ENCODE data around the gene C3orf49.

C3orf49 gene

GRCh38 chr3:63814237-63814636, 4.9 kb upstream of the C3orf49 start:
- Histone ChIP-seq H2AK5ac (ENCODE audit: low read length) (no peak overlapping the region), H3K9ac (ENCODE audit: low read length) (no peak overlapping the region), H3K36me3 (ENCODE audit: control insufficient read depth, insufficient read depth, low read length) (no peaks in the 10 kb centered on the region), H3K4me1 (ENCODE audit: control insufficient read depth, low read depth, low read length) (peaks cover 3% of the 10 kb centered on the region), H3K27me3 (ENCODE audit: insufficient read depth, low read length, poor library complexity) (no peaks in the 10 kb centered on the region), H4K5ac (ENCODE audit: low read length) (no peak overlapping the region), H3K4ac (ENCODE audit: low read depth, low read length) (no peak overlapping the region), H3K4me3 (ENCODE audit: low read length) (no peak overlapping the region), H2BK15ac (replicated peaks; ENCODE audit: low read depth) (no peak overlapping the region), H3K27ac (ENCODE audit: low read depth, low read length) (no peak overlapping the region), H3K79me1 (ENCODE audit: low read length) (no peaks in the 10 kb centered on the region), H3K23ac (ENCODE audit: low read length) (no peak overlapping the region), H3K4me2 (ENCODE audit: low read length) (no peak overlapping the region), H2BK120ac (ENCODE audit: low read depth, low read length) (no peak overlapping the region), H3K56ac (ENCODE audit: low read length) (no peak overlapping the region), H3K79me2 (ENCODE audit: control insufficient read depth, insufficient read depth, low read length) (no peaks in the 10 kb centered on the region), H3K18ac (ENCODE audit: low read length) (no peak overlapping the region), H4K8ac (ENCODE audit: low read depth, low read length) (no peak overlapping the region), H2BK5ac (ENCODE audit: low read length) (no peak overlapping the region)
- DNase-seq = peak; percentile 91
- WGBS (ENCODE audit: extremely low coverage, insufficient coverage, low lambda C conversion rate) = no CpG with 5 or more reads among the region's 3 CpGs

DNA sequence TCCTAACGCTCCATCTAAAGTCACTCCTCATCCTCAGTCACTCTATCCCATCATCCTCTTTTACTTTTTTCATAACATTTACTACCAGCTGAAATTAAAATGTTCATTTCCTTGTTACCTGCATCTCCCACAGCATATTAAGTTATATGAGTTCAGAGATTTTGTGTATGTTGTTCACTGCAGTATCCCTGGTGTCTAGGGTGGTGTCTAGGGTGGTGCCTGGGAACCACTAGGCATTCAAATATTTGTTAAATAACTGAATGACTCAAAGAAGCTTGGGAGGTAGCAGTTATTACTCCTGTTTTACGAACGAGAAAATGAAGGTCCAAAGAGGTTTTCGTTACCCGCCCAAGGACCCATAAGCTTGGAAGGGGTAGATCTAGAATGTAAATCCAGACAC, 1.9 kb upstream of the C3orf49 start:
- Histone ChIP-seq H2AK5ac (ENCODE audit: low read length) (no peak overlapping the region), H3K9ac (ENCODE audit: low read length) (no peak overlapping the region), H3K27me3 (ENCODE audit: insufficient read depth, low read length, poor library complexity) (no peaks in the 10 kb centered on the region), H3K23ac (ENCODE audit: low read length) (no peak overlapping the region), H3K4me3 (ENCODE audit: low read length) (no peak overlapping the region), H2BK120ac (ENCODE audit: low read depth, low read length) (no peak overlapping the region), H2BK5ac (ENCODE audit: low read length) (no peak overlapping the region), H3K56ac (ENCODE audit: low read length) (no peak overlapping the region), H3K18ac (ENCODE audit: low read length) (no peak overlapping the region), H3K4ac (ENCODE audit: low read depth, low read length) (no peak overlapping the region), H3K4me1 (ENCODE audit: control insufficient read depth, low read depth, low read length) (peaks cover 3% of the 10 kb centered on the region), H4K8ac (ENCODE audit: low read depth, low read length) (no peak overlapping the region), H3K36me3 (ENCODE audit: control insufficient read depth, insufficient read depth, low read length) (no peaks in the 10 kb centered on the region), H2BK15ac (replicated peaks; ENCODE audit: low read depth) (no peak overlapping the region), H3K79me1 (ENCODE audit: low read length) (no peaks in the 10 kb centered on the region), H3K79me2 (ENCODE audit: control insufficient read depth, insufficient read depth, low read length) (no peaks in the 10 kb centered on the region), H4K5ac (ENCODE audit: low read length) (no peak overlapping the region), H3K4me2 (ENCODE audit: low read length) (no peak overlapping the region), H3K27ac (ENCODE audit: low read depth, low read length) (no peak overlapping the region)
- no peak for DNase-seq
- no CpG with 5 or more reads among the region's 5 CpGs for WGBS (ENCODE audit: extremely low coverage, insufficient coverage, low lambda C conversion rate)

DNA sequence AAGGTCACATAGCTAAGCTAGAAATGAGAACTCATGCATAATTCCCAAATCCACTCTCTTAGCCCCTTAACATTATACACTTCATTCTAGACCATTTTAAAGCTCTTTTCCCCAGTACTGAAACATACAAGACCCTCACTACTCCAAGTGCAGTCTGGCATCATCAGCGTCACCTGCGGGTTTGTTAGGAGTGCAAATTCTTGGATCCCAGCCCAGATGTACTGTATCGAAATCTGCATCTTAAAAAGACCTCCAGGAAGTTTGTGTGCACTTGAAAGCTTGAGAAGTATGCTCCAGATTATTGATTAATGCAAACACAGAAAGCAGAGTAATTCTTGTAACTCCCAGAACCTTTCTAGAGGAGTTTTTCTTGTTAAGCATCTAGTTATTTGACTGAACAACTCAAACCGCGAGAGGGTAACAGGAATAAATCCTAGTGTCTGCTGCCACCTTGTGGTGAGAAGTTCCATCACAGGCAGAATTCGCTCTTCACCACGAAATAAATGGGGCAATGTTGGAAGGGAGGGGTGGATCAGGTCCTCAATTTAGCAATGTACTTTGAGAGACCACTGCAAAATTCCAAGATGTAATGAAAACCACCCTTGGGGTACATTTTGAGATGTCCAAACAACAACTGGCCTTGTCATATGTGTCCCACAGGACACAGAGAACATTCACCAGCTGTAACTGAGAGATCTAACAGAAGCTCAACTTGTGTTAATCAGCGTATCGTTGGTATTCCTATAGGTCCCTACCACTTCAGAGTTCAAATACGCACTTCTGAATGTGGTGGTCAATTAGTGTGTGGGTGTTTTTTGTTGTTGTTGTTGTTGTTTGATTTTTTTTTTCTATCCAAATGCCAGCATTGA, 583 bp upstream of the C3orf49 start:
- no peak overlapping the region for H3K9ac ChIP-seq (ENCODE audit: low read length)
- no peak overlapping the region for H3K18ac ChIP-seq (ENCODE audit: low read length)
- H2BK5ac ChIP-seq (ENCODE audit: low read length) = no peak overlapping the region
- no peak overlapping the region for H3K56ac ChIP-seq (ENCODE audit: low read length)
- no CpG with 5 or more reads among the region's 10 CpGs for WGBS (ENCODE audit: extremely low coverage, insufficient coverage, low lambda C conversion rate)
- no peaks in the 10 kb centered on the region for H3K36me3 ChIP-seq (ENCODE audit: control insufficient read depth, insufficient read depth, low read length)
- no peak overlapping the region for H3K27ac ChIP-seq (ENCODE audit: low read depth, low read length)
- no peak overlapping the region for H3K4me2 ChIP-seq (ENCODE audit: low read length)
- H2BK120ac ChIP-seq (ENCODE audit: low read depth, low read length) = no peak overlapping the region
- H3K79me2 ChIP-seq (ENCODE audit: control insufficient read depth, insufficient read depth, low read length) = no peaks in the 10 kb centered on the region
- H4K8ac ChIP-seq (ENCODE audit: low read depth, low read length) = no peak overlapping the region
- no peak overlapping the region for H3K23ac ChIP-seq (ENCODE audit: low read length)
- H4K5ac ChIP-seq (ENCODE audit: low read length) = no peak overlapping the region
- H3K4ac ChIP-seq (ENCODE audit: low read depth, low read length) = no peak overlapping the region
- DNase-seq = peak; percentile 63
- no peaks in the 10 kb centered on the region for H3K27me3 ChIP-seq (ENCODE audit: insufficient read depth, low read length, poor library complexity)
- no peaks in the 10 kb centered on the region for H3K79me1 ChIP-seq (ENCODE audit: low read length)
- no peak overlapping the region for H2AK5ac ChIP-seq (ENCODE audit: low read length)
- H3K4me1 ChIP-seq (ENCODE audit: control insufficient read depth, low read depth, low read length) = peaks cover 3% of the 10 kb centered on the region
- no peak overlapping the region for H2BK15ac ChIP-seq (replicated peaks; ENCODE audit: low read depth)
- no peak overlapping the region for H3K4me3 ChIP-seq (ENCODE audit: low read length)

DNA sequence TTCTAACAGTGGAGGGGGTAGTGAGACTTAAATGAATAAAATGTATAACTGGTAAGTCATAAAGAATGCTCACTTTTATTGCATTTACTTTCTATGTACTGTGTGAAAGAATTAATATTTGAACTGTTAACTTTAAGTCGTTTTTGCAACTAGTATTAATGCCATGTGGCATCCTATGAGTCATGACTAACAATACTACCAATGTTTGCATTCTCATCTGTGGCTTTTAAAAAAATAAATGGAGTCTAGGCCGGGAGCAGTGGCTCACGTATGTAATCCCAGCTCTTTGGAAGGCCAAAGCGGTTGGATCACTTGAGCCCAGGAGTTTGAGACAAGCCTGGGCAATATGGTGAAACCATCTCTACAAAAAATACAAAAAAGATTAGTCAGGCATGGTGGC, 5.2 kb downstream of the C3orf49 start:
- Histone ChIP-seq H4K5ac (ENCODE audit: low read length) (no peak overlapping the region), H3K4ac (ENCODE audit: low read depth, low read length) (no peak overlapping the region), H2BK120ac (ENCODE audit: low read depth, low read length) (no peak overlapping the region), H3K79me1 (ENCODE audit: low read length) (no peaks in the 10 kb centered on the region), H2BK5ac (ENCODE audit: low read length) (no peak overlapping the region), H2BK15ac (replicated peaks; ENCODE audit: low read depth) (no peak overlapping the region), H3K4me2 (ENCODE audit: low read length) (no peak overlapping the region), H3K27me3 (ENCODE audit: insufficient read depth, low read length, poor library complexity) (no peaks in the 10 kb centered on the region), H3K4me1 (ENCODE audit: control insufficient read depth, low read depth, low read length) (no peaks in the 10 kb centered on the region), H3K27ac (ENCODE audit: low read depth, low read length) (no peak overlapping the region), H3K36me3 (ENCODE audit: control insufficient read depth, insufficient read depth, low read length) (no peaks in the 10 kb centered on the region), H3K18ac (ENCODE audit: low read length) (no peak overlapping the region), H3K56ac (ENCODE audit: low read length) (no peak overlapping the region), H4K8ac (ENCODE audit: low read depth, low read length) (no peak overlapping the region), H3K4me3 (ENCODE audit: low read length) (no peak overlapping the region), H2AK5ac (ENCODE audit: low read length) (no peak overlapping the region), H3K23ac (ENCODE audit: low read length) (no peak overlapping the region), H3K79me2 (ENCODE audit: control insufficient read depth, insufficient read depth, low read length) (no peaks in the 10 kb centered on the region), H3K9ac (ENCODE audit: low read length) (no peak overlapping the region)
- no CpG with 5 or more reads among the region's 4 CpGs for WGBS (ENCODE audit: extremely low coverage, insufficient coverage, low lambda C conversion rate)
- DNase-seq = no peak

DNA sequence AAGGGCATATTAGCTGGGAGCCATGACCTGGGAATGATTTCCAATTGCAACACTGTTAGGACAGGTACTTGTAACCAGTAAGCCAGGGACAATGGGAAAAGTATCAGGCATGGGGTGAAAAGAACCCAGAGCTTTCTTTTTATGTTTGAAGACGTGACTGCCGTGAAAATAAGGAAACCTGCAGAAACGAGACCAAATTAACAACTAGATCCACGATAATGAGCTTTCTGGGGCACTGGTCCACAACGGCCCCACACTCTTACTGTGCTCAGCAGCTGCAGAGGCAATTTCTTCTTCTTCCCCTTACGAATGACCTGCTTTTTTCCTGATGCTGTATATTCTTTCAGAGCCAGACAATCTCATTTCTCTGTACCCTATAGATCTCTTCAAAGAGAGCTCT, 11.4 kb downstream of the C3orf49 start:
- Histone ChIP-seq H3K79me2 (ENCODE audit: control insufficient read depth, insufficient read depth, low read length) (no peaks in the 10 kb centered on the region), H2AK5ac (ENCODE audit: low read length) (no peak overlapping the region), H3K4me1 (ENCODE audit: control insufficient read depth, low read depth, low read length) (no peaks in the 10 kb centered on the region), H3K36me3 (ENCODE audit: control insufficient read depth, insufficient read depth, low read length) (no peaks in the 10 kb centered on the region), H3K18ac (ENCODE audit: low read length) (no peak overlapping the region), H3K4ac (ENCODE audit: low read depth, low read length) (no peak overlapping the region), H2BK15ac (replicated peaks; ENCODE audit: low read depth) (no peak overlapping the region), H4K8ac (ENCODE audit: low read depth, low read length) (no peak overlapping the region), H3K27ac (ENCODE audit: low read depth, low read length) (no peak overlapping the region), H3K56ac (ENCODE audit: low read length) (no peak overlapping the region), H3K4me3 (ENCODE audit: low read length) (no peak overlapping the region), H3K23ac (ENCODE audit: low read length) (no peak overlapping the region), H4K5ac (ENCODE audit: low read length) (no peak overlapping the region), H3K79me1 (ENCODE audit: low read length) (no peaks in the 10 kb centered on the region), H2BK5ac (ENCODE audit: low read length) (no peak overlapping the region), H2BK120ac (ENCODE audit: low read depth, low read length) (no peak overlapping the region), H3K4me2 (ENCODE audit: low read length) (no peak overlapping the region), H3K27me3 (ENCODE audit: insufficient read depth, low read length, poor library complexity) (no peaks in the 10 kb centered on the region), H3K9ac (ENCODE audit: low read length) (no peak overlapping the region)
- no peak for DNase-seq
- no CpG with 5 or more reads among the region's 6 CpGs for WGBS (ENCODE audit: extremely low coverage, insufficient coverage, low lambda C conversion rate)

GRCh38 chr3:63832395-63832794, 13.3 kb downstream of the C3orf49 start:
- no peaks in the 10 kb centered on the region for H3K27me3 ChIP-seq (ENCODE audit: insufficient read depth, low read length, poor library complexity)
- H3K56ac ChIP-seq (ENCODE audit: low read length) = no peak overlapping the region
- no peak for DNase-seq
- no peak overlapping the region for H3K9ac ChIP-seq (ENCODE audit: low read length)
- H3K18ac ChIP-seq (ENCODE audit: low read length) = no peak overlapping the region
- no peak overlapping the region for H2BK15ac ChIP-seq (replicated peaks; ENCODE audit: low read depth)
- no peaks in the 10 kb centered on the region for H3K4me1 ChIP-seq (ENCODE audit: control insufficient read depth, low read depth, low read length)
- no peak overlapping the region for H2AK5ac ChIP-seq (ENCODE audit: low read length)
- H3K23ac ChIP-seq (ENCODE audit: low read length) = no peak overlapping the region
- no peak overlapping the region for H2BK120ac ChIP-seq (ENCODE audit: low read depth, low read length)
- no peak overlapping the region for H3K4me3 ChIP-seq (ENCODE audit: low read length)
- H3K36me3 ChIP-seq (ENCODE audit: control insufficient read depth, insufficient read depth, low read length) = no peaks in the 10 kb centered on the region
- H3K4me2 ChIP-seq (ENCODE audit: low read length) = no peak overlapping the region
- no peak overlapping the region for H3K27ac ChIP-seq (ENCODE audit: low read depth, low read length)
- H4K5ac ChIP-seq (ENCODE audit: low read length) = no peak overlapping the region
- H3K4ac ChIP-seq (ENCODE audit: low read depth, low read length) = no peak overlapping the region
- H3K79me2 ChIP-seq (ENCODE audit: control insufficient read depth, insufficient read depth, low read length) = no peaks in the 10 kb centered on the region
- no peaks in the 10 kb centered on the region for H3K79me1 ChIP-seq (ENCODE audit: low read length)
- no peak overlapping the region for H4K8ac ChIP-seq (ENCODE audit: low read depth, low read length)
- WGBS (ENCODE audit: extremely low coverage, insufficient coverage, low lambda C conversion rate) = no CpG with 5 or more reads among the region's 6 CpGs
- H2BK5ac ChIP-seq (ENCODE audit: low read length) = no peak overlapping the region
